Calu3 (cell line): ENCODE results near the gene TMEM86A. TPM values are rescaled to one million over a fixed set of nuclear protein-coding genes. Genes with fewer than 3 reads are reported as not detected.

Experiments
- BruUV-seq: library from RNA; stranded (reverse); fragments of 400-500 nt; replicated peaks from 2 replicates; lab custom pipeline; 2021; lab: Mats Ljungman, UMichigan
- CTCF ChIA-PET: fragments of 300-600 bp; sonication (Branson Sonifier 250); formaldehyde crosslinking; loops from one replicate; lab custom pipeline; 2022; ENCODE audit warnings: antibody characterized with exemption; lab: Charles Lee
- DNase-seq: peaks from one replicate; pipeline ENCODE4 v3.0.0; 2022
- H3K27ac Mint-ChIP-seq: one replicate; pipeline ENCODE4 v1.8.0; 2022; ENCODE audit warnings: mixed read lengths; ENCODE audit not compliant: unreplicated experiment
- H3K27me3 Mint-ChIP-seq: one replicate; pipeline ENCODE4 v1.8.0; 2022; ENCODE audit warnings: mixed read lengths; ENCODE audit not compliant: unreplicated experiment
- H3K36me3 Mint-ChIP-seq: one replicate; pipeline ENCODE4 v1.8.0; 2022; ENCODE audit warnings: mild to moderate bottlenecking, moderate library complexity, mixed read lengths; ENCODE audit not compliant: insufficient read depth, unreplicated experiment
- H3K4me1 Mint-ChIP-seq: one replicate; pipeline ENCODE4 v1.8.0; 2022; ENCODE audit warnings: mild to moderate bottlenecking, low read depth, mixed read lengths; ENCODE audit not compliant: unreplicated experiment
- H3K4me3 Mint-ChIP-seq: one replicate; pipeline ENCODE4 v1.8.0; 2022; ENCODE audit warnings: mild to moderate bottlenecking, low read depth, moderate library complexity, mixed read lengths; ENCODE audit not compliant: unreplicated experiment
- H3K9me3 Mint-ChIP-seq: one replicate; pipeline ENCODE4 v1.8.0; 2022; ENCODE audit warnings: low read depth, mixed read lengths; ENCODE audit not compliant: unreplicated experiment
- CTCF ChIP-seq: fragments of 200-600 bp; IDR thresholded peaks from one replicate; pipeline ENCODE4 v1.8.0; 2022; ENCODE audit warnings: antibody characterized with exemption; ENCODE audit not compliant: unreplicated experiment
- intact Hi-C: fragments of 100-400 bp; cut with micrococcal nuclease; formaldehyde crosslinking; loops from one replicate; pipeline ENCODE4 v1.10.0; 2022; ENCODE audit not compliant: unreplicated experiment
- total RNA-seq: library from RNA; stranded (reverse); gene quantifications from 2 replicates; pipeline ENCODE4 v1.2.3, GENCODE V29; 2022

Gene TMEM86A
- total RNA-seq, 1 experiment from 2014 or later: 8.8 TPM

GRCh38 chr11:18743365-18743764 is 44.8 kb downstream of the TMEM86A start:
- no peak overlapping the region for H3K4me3 Mint-ChIP-seq
- no peak for TF ChIP-seq CTCF
- H3K27me3 Mint-ChIP-seq: peaks cover 28% of the 10 kb centered on the region
- intact Hi-C loops: no loop called here
- H3K27ac Mint-ChIP-seq: no peak overlapping the region
- no peaks in the 10 kb centered on the region for H3K9me3 Mint-ChIP-seq
- DNase-seq: no peak
- CTCF ChIA-PET: interaction anchor here (0.9 kb wide), 1 partner anchor 22 kb away, joined by 3 read pairs; no protein-coding TSS in a partner anchor
- BruUV-seq: no TSS peak
- H3K4me1 Mint-ChIP-seq: no peaks in the 10 kb centered on the region
- no peaks in the 10 kb centered on the region for H3K36me3 Mint-ChIP-seq

- H3K9me3 Mint-ChIP-seq: no peaks in the 10 kb centered on the region
- H3K36me3 Mint-ChIP-seq: no peaks in the 10 kb centered on the region
- no peaks in the 10 kb centered on the region for H3K4me1 Mint-ChIP-seq
- no peak for DNase-seq
- TF ChIP-seq CTCF: no peak
- H3K27ac Mint-ChIP-seq: no peak overlapping the region
- peaks cover 21% of the 10 kb centered on the region for H3K27me3 Mint-ChIP-seq
- H3K4me3 Mint-ChIP-seq: no peak overlapping the region
- intact Hi-C loops: no loop called here
- CTCF ChIA-PET: interaction anchor here (0.7 to 0.9 kb wide), 3 partner anchors 22 to 1035 kb away, joined by 3 to 6 read pairs (median 3); no protein-coding TSS in a partner anchor
- BruUV-seq: no TSS peak
Measured at GRCh38 chr11:18743900-18744514, 45.4 kb downstream of the TMEM86A start.

GRCh38 chr11:18745251-18745650 is 46.7 kb downstream of the TMEM86A start:
- intact Hi-C loops: no loop called here
- no peak for DNase-seq
- no peak overlapping the region for H3K27ac Mint-ChIP-seq
- no peak overlapping the region for H3K4me3 Mint-ChIP-seq
- H3K4me1 Mint-ChIP-seq: peaks cover 7% of the 10 kb centered on the region
- H3K36me3 Mint-ChIP-seq: no peaks in the 10 kb centered on the region
- no peaks in the 10 kb centered on the region for H3K9me3 Mint-ChIP-seq
- no TSS peak for BruUV-seq
- CTCF ChIA-PET: no interaction called here
- TF ChIP-seq CTCF: no peak
- peaks cover 9% of the 10 kb centered on the region for H3K27me3 Mint-ChIP-seq

- Mint-ChIP-seq H3K27ac (no peak overlapping the region), H3K27me3 (no peaks in the 10 kb centered on the region), H3K4me1 (peaks cover 12% of the 10 kb centered on the region), H3K36me3 (no peaks in the 10 kb centered on the region), H3K4me3 (no peak overlapping the region), H3K9me3 (no peaks in the 10 kb centered on the region)
- BruUV-seq: no TSS peak
- CTCF ChIA-PET: interaction anchor here (1.1 kb wide), 2 partner anchors 13 to 16 kb away, joined by 3 to 8 read pairs; no protein-coding TSS in a partner anchor
- intact Hi-C loops: no loop called here
- no peak for TF ChIP-seq CTCF
- DNase-seq: no peak
Measured at GRCh38 chr11:18748766-18749365, 50.3 kb downstream of the TMEM86A start.
